HCT116 (cell line): ENCODE measurements around the gene HIPK3. TPM values are rescaled to one million over a fixed set of nuclear protein-coding genes. Genes with fewer than 3 reads are reported as not detected.

Experiments
- ATAC-seq: fragments of 200-7000 bp; cut with Tn5 transposase; 2 replicates; pipeline ENCODE4 v1.9.1; 2020; ENCODE audit warnings: mild to moderate bottlenecking, moderate library complexity
- BruUV-seq: library from RNA; stranded (reverse); fragments of 400-500 nt; replicated peaks from 2 replicates; lab custom pipeline; 2021; lab: Mats Ljungman, UMichigan
- CTCF ChIA-PET: fragments of 300-600 bp; sonication (Branson Sonifier 250); formaldehyde crosslinking; loops from one replicate; lab custom pipeline; 2021; ENCODE audit warnings: antibody characterized with exemption; lab: Charles Lee
- POLR2A ChIA-PET: fragments of 300-600, 350-600 bp; sonication (Branson Sonifier 250); formaldehyde crosslinking; loops from one replicate; lab custom pipeline; 2021; ENCODE audit warnings: antibody characterized with exemption; lab: Charles Lee
- RAD21 ChIA-PET, 2 experiments: fragments of 300-600 bp; sonication (Branson Sonifier 250); formaldehyde crosslinking; loops; one replicate each; lab custom pipeline; 2023; ENCODE audit warnings: low total read pairs in 2 of 2; ENCODE audit not compliant: uncharacterized antibody in 2 of 2, unreplicated experiment in 2 of 2, low non-redundant PET in 1 of 2; lab: Charles Lee
- DNase-seq: peaks from one replicate; pipeline ENCODE4 v3.0.0-alpha.2; 2010; ENCODE audit warnings: low read depth, low spot score
- H2AFZ ChIP-seq: fragments of 200-600 bp; shearing (Covaris generic), sonication (generic); 2 replicates; pipeline ENCODE4 v1.6.1; 2017; ENCODE audit warnings: low read depth, mixed run types, mixed read lengths, antibody characterized with exemption, low read length; ENCODE audit not compliant: poor library complexity, severe bottlenecking
- H3K27ac ChIP-seq: 2 replicates; pipeline ENCODE4 v1.5.1; 2012; ENCODE audit warnings: low read depth, low read length
- H3K27me3 ChIP-seq: fragments of 200-600 bp; sonication (generic); 2 replicates; pipeline ENCODE4 v1.6.1; 2016; ENCODE audit warnings: mixed run types, low read length, mixed read lengths; ENCODE audit not compliant: insufficient read depth
- H3K36me3 ChIP-seq, 2 experiments: fragments of 200-500 bp in 1 of 2; fragments of 200-600 bp in 1 of 2; sonication (Bioruptor generic) in 1 of 2; sonication (generic) in 1 of 2; 2 replicates each; pipeline versions ENCODE4 v1.5.1 to v1.6.1; 2014 to 2016; ENCODE audit warnings: low read length in 2 of 2, inconsistent platforms in 1 of 2, mixed read lengths in 1 of 2, mixed run types in 1 of 2; ENCODE audit not compliant: insufficient read depth in 2 of 2, control insufficient read depth in 1 of 2
- H3K4me1 ChIP-seq, 2 experiments: fragments of 200-600 bp in 1 of 2; sonication (generic) in 1 of 2; 2 replicates each; pipeline versions ENCODE4 v1.5.1 to v1.6.1; 2012 to 2017; ENCODE audit warnings: low read length in 2 of 2, inconsistent platforms in 1 of 2, mild to moderate bottlenecking in 1 of 2, mixed read lengths in 1 of 2, mixed run types in 1 of 2, moderate library complexity in 1 of 2; ENCODE audit not compliant: insufficient read depth in 2 of 2, control insufficient read depth in 1 of 2
- H3K4me2 ChIP-seq: fragments of 200-600 bp; sonication (generic); 2 replicates; pipeline ENCODE4 v1.6.1; 2017; ENCODE audit warnings: mixed run types, low read length, mixed read lengths
- H3K4me3 ChIP-seq, 2 experiments: fragments of 200-600 bp in 1 of 2; sonication (generic) in 1 of 2; replicated peaks in 1 of 2; 2 replicates each; pipeline ENCODE4 v1.5.1; 2011 to 2016; ENCODE audit warnings: low read length in 2 of 2, control low read depth in 1 of 2, low read depth in 1 of 2, mild to moderate bottlenecking in 1 of 2, mixed read lengths in 1 of 2, mixed run types in 1 of 2
- H3K79me2 ChIP-seq: fragments of 200-600 bp; sonication (generic); 2 replicates; pipeline ENCODE4 v1.6.1; 2017; ENCODE audit warnings: mild to moderate bottlenecking, mixed run types, low read length, moderate library complexity, mixed read lengths; ENCODE audit not compliant: insufficient read depth
- H3K9ac ChIP-seq: fragments of 200-600 bp; sonication (generic); 2 replicates; pipeline ENCODE4 v1.6.1; 2016; ENCODE audit warnings: low read length, mixed read lengths
- H3K9me2 ChIP-seq: fragments of 200-600 bp; sonication (generic), shearing (Covaris generic); 2 replicates; pipeline ENCODE4 v1.6.1; 2017; ENCODE audit warnings: mixed run types, mild to moderate bottlenecking, moderate library complexity; ENCODE audit not compliant: insufficient read depth
- H3K9me3 ChIP-seq, 2 experiments: fragments of 200-500 bp in 1 of 2; fragments of 200-600 bp in 1 of 2; sonication (Bioruptor generic) in 1 of 2; sonication (generic) in 1 of 2; 2 replicates each; pipeline ENCODE4 v1.6.1; 2014 to 2017; ENCODE audit warnings: low read length in 2 of 2, mixed read lengths in 2 of 2, inconsistent platforms in 1 of 2, low read depth in 1 of 2, mild to moderate bottlenecking in 1 of 2, mixed run types in 1 of 2, moderate library complexity in 1 of 2; ENCODE audit not compliant: control insufficient read depth in 1 of 2, insufficient read depth in 1 of 2
- H4K20me1 ChIP-seq: fragments of 200-600 bp; sonication (generic), shearing (Covaris generic); 2 replicates; pipeline ENCODE4 v1.6.1; 2017; ENCODE audit warnings: mixed run types, mild to moderate bottlenecking, moderate library complexity; ENCODE audit not compliant: insufficient read depth
- ATF3 ChIP-seq: IDR thresholded peaks from 2 replicates; pipeline ENCODE4 v1.6.1; 2012
- CBX3 ChIP-seq: IDR thresholded peaks from 2 replicates; pipeline ENCODE4 v1.6.1; 2012; ENCODE audit warnings: low read depth
- EZH2phosphoT487 ChIP-seq: fragments of 200-600 bp; IDR thresholded peaks from 2 replicates; pipeline ENCODE4 v1.6.1; 2018; ENCODE audit warnings: antibody characterized with exemption, borderline replicate concordance
- JUND ChIP-seq: IDR thresholded peaks from 2 replicates; pipeline ENCODE4 v1.6.1; 2012
- RAD21 ChIP-seq: IDR thresholded peaks from 2 replicates; pipeline ENCODE4 v1.6.1; 2012; ENCODE audit warnings: low read depth, mild to moderate bottlenecking
- REST ChIP-seq: IDR thresholded peaks from 2 replicates; pipeline ENCODE4 v1.6.1; 2012; ENCODE audit warnings: low read depth
- SIN3A ChIP-seq: IDR thresholded peaks from 2 replicates; pipeline ENCODE4 v1.6.1; 2012; ENCODE audit warnings: low read depth
- SP1 ChIP-seq: IDR thresholded peaks from 2 replicates; pipeline ENCODE4 v1.6.1; 2012; ENCODE audit warnings: low read depth
- SRF ChIP-seq: IDR thresholded peaks from 2 replicates; pipeline ENCODE4 v1.6.1; 2012; ENCODE audit warnings: low read depth
- TCF7L2 ChIP-seq: IDR thresholded peaks from 2 replicates; pipeline ENCODE4 v1.7.0; 2011; ENCODE audit warnings: borderline replicate concordance, inconsistent platforms; ENCODE audit not compliant: insufficient read depth, insufficient read length; ENCODE audit errors: extremely low read depth
- YY1 ChIP-seq: IDR thresholded peaks from 2 replicates; pipeline ENCODE4 v1.6.1; 2011; ENCODE audit warnings: low read length, low read depth, moderate library complexity, mild to moderate bottlenecking; ENCODE audit not compliant: insufficient replicate concordance; ENCODE audit errors: extremely low read depth
- ZBTB33 ChIP-seq: IDR thresholded peaks from 2 replicates; pipeline ENCODE4 v1.6.1; 2011; ENCODE audit warnings: mild to moderate bottlenecking, low read length, moderate library complexity; ENCODE audit not compliant: insufficient replicate concordance; ENCODE audit errors: extremely low read depth
- ZFX ChIP-seq: fragments of 450-650 bp; IDR thresholded peaks from 2 replicates; pipeline ENCODE4 v1.6.1; 2017
- ZNF274 ChIP-seq: fragments of 200-500 bp; sonication (Bioruptor generic); IDR thresholded peaks from 2 replicates; pipeline ENCODE4 v1.6.1; 2014; ENCODE audit warnings: mild to moderate bottlenecking, low read depth, low read length, inconsistent platforms
- intact Hi-C: fragments of 100-400 bp; cut with micrococcal nuclease; formaldehyde crosslinking; loops from 2 replicates; pipeline ENCODE4 v1.10.0; 2022
- total RNA-seq: library from RNA; stranded (reverse); gene quantifications from one replicate; pipeline ENCODE4 v1.2.1, GENCODE V29; 2021; ENCODE audit not compliant: unreplicated experiment
- TF ChIP-seq, protein P1 (sequence below), 3 experiments: fragments of 200-600 bp in 1 of 3; sonication (generic) in 1 of 3; IDR thresholded peaks in 2 of 3; conservative IDR thresholded peaks in 1 of 3; 2 replicates each; pipeline ENCODE4 v1.5.1; 2012 to 2017; ENCODE audit warnings: low read depth in 2 of 3, low read length in 2 of 3, antibody characterized with exemption in 1 of 3, borderline replicate concordance in 1 of 3, control low read depth in 1 of 3, mild to moderate bottlenecking in 1 of 3, mixed read lengths in 1 of 3, mixed run types in 1 of 3, moderate library complexity in 1 of 3; ENCODE audit not compliant: insufficient read depth in 1 of 3

The HIPK3 gene
- total RNA-seq, 1 experiment from 2014 or later, result 35.2 TPM

- Histone ChIP-seq H3K4me1 (peaks cover 0 to 5% of the 10 kb centered on the region in 2 experiments; a peak in 1 of 4 replicates), H3K4me2 (no peak overlapping the region), H3K9me3 (no peaks in the 10 kb centered on the region), H3K36me3 (no peaks in the 10 kb centered on the region), H4K20me1 (0 out of 2 replicates have a peak, but pooled peaks cover 5% of the 10 kb centered on the region), H3K27ac (no peak overlapping the region), H3K9me2 (no peaks in the 10 kb centered on the region), H3K79me2 (peaks cover 88% of the 10 kb centered on the region), H2AFZ (no peak overlapping the region), H3K27me3 (no peaks in the 10 kb centered on the region), H3K4me3 (no peak overlapping the region), H3K9ac (no peak overlapping the region)
- TF ChIP-seq ZBTB33 (no peak), YY1 (no peak), ATF3 (no peak), RAD21 (no peak), EZH2phosphoT487 (no peak), JUND (no peak), SRF (no peak), SIN3A (no peak), CBX3 (no peak), ZNF274 (no peak), REST (no peak), SP1 (no peak), TCF7L2 (no peak), ZFX (no peak)
- TF ChIP-seq, protein P1, sequence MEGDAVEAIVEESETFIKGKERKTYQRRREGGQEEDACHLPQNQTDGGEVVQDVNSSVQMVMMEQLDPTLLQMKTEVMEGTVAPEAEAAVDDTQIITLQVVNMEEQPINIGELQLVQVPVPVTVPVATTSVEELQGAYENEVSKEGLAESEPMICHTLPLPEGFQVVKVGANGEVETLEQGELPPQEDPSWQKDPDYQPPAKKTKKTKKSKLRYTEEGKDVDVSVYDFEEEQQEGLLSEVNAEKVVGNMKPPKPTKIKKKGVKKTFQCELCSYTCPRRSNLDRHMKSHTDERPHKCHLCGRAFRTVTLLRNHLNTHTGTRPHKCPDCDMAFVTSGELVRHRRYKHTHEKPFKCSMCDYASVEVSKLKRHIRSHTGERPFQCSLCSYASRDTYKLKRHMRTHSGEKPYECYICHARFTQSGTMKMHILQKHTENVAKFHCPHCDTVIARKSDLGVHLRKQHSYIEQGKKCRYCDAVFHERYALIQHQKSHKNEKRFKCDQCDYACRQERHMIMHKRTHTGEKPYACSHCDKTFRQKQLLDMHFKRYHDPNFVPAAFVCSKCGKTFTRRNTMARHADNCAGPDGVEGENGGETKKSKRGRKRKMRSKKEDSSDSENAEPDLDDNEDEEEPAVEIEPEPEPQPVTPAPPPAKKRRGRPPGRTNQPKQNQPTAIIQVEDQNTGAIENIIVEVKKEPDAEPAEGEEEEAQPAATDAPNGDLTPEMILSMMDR (IDR thresholded peaks at IDR 0.05 in 2 of 3, conservative IDR thresholded peaks at IDR 0.05 in 1 of 3; ENCODE audit: borderline replicate concordance in 1 of 3, insufficient read depth in 1 of 3, low read depth in 2 of 3, low read length in 2 of 3), result no peak
- ChIA-PET RAD21 (no interaction called here), CTCF (interaction anchor here (0.9 kb wide), 1 partner anchor 41 kb away, joined by 3 read pairs; no protein-coding TSS in a partner anchor), POLR2A (no interaction called here)
- intact Hi-C loops, result no loop called here
- no TSS peak for BruUV-seq
- ATAC-seq, result no peak
- DNase-seq, result no peak
Measured at GRCh38 chr11:33280411-33280810, 23.2 kb downstream of the HIPK3 start.
